Heart left ventricle (tissue), 16 donors: ENCODE measurements around the gene RXRA. TPM values are rescaled to one million over a fixed set of nuclear protein-coding genes. Genes with fewer than 3 reads are reported as not detected.
A peak's percentile ranks its signal among the peaks of the same experiment; 100 is the strongest.

Source experiments
- ATAC-seq, 4 donors: fragments of 200-7000 bp; cut with Tn5 transposase; one replicate each; pipeline ENCODE4 v1.9.1; 2020 to 2022; ENCODE audit warnings: moderate library complexity in 4 of 4, mild to moderate bottlenecking in 3 of 4, moderate number of reproducible peaks in 1 of 4
- DNase-seq, 5 donors: peaks; one replicate each; pipeline ENCODE4 v3.0.0-alpha.2; 2020
- H3K27ac ChIP-seq, 12 donors: fragments of 200-600 bp; sonication (generic) in 4 of 12; one replicate each; pipeline versions ENCODE4 v1.5.0 to v1.8.0; 2016 to 2022; ENCODE audit warnings: mild to moderate bottlenecking in 2 of 12
- H3K27me3 ChIP-seq, 9 donors: fragments of 200-600 bp; sonication (generic) in 2 of 9; one replicate each; pipeline versions ENCODE4 v1.5.1 to v1.8.0; 2016 to 2022; ENCODE audit warnings: mild to moderate bottlenecking in 3 of 9
- H3K36me3 ChIP-seq, 9 donors: fragments of 200-600 bp; sonication (generic) in 2 of 9; one replicate each; pipeline versions ENCODE4 v1.5.0 to v1.8.0; 2018 to 2022; ENCODE audit warnings: mild to moderate bottlenecking in 2 of 9
- H3K4me1 ChIP-seq, 12 donors: fragments of 200-600 bp; sonication (generic) in 4 of 12; one replicate each; pipeline versions ENCODE4 v1.5.0 to v1.8.0; 2016 to 2022; ENCODE audit warnings: mild to moderate bottlenecking in 3 of 12
- H3K4me3 ChIP-seq, 12 donors: fragments of 200-600 bp; sonication (generic) in 4 of 12; one replicate each; pipeline versions ENCODE4 v1.5.0 to v1.8.0; 2017 to 2022; ENCODE audit warnings: mild to moderate bottlenecking in 9 of 12, moderate library complexity in 4 of 12
- H3K9me3 ChIP-seq, 12 donors: fragments of 200-600 bp; sonication (generic) in 4 of 12; one replicate each; pipeline versions ENCODE4 v1.5.0 to v1.8.0; 2016 to 2022; ENCODE audit warnings: mild to moderate bottlenecking in 1 of 12
- CTCF ChIP-seq, 12 donors: fragments of 200-600 bp; sonication (generic) in 4 of 12; IDR thresholded peaks; one replicate each; pipeline versions ENCODE4 v1.5.0 to v1.8.0; 2018 to 2022; ENCODE audit warnings: antibody characterized with exemption in 12 of 12, mild to moderate bottlenecking in 5 of 12
- POLR2A ChIP-seq, 2 donors: fragments of 450-650 bp; IDR thresholded peaks; one replicate each; pipeline ENCODE4 v1.6.1; 2017; ENCODE audit warnings: antibody characterized with exemption in 2 of 2, mild to moderate bottlenecking in 2 of 2, moderate library complexity in 2 of 2
- WGBS, 4 donors: extraction: QIAGEN DNeasy Blood & Tissue Kit in 2 of 4; methylation state at CpG; one replicate each; pipeline versions ENCODE4 v1.1.5 to v1.1.7; 2013 to 2018; 5-methylcytosine and 5-hydroxymethylcytosine counted together
- intact Hi-C, 10 donors: fragments of 100-400 bp; cut with DNase I; formaldehyde crosslinking; loops; one replicate each; pipeline versions ENCODE4 v1.11.1 to v1.14.2; 2022
- polyA plus RNA-seq, 2 donors: library from polyadenylated mRNA; stranded (reverse); fragments of 200-250 nt; gene quantifications; one replicate each; pipeline ENCODE4 v1.2.3, GENCODE V29; 2013
- total RNA-seq, 9 donors: library from RNA; depleted of rRNA in 2 of 9; stranded (reverse); fragments of >200 nt in 2 of 9; fragmentation: NEBNext Ultra II Directional in 3 of 9; extraction: Animal tissue kit (Norgen Biotek cat#: 25700) in 3 of 9; gene quantifications; one replicate each; pipeline versions ENCODE4 v1.1.0 to v1.2.4, GENCODE V29; 2016 to 2023
- donor health status: ischemic (EF 13 %, LVEDD 7.1; RV severe dilation, severe dysfunction).
- donor health status: healthy with polysubstance abuse.
- donor health status: DM: no; HTN: yes; CAD: no.
- donor health status: DM: no; HTN: no; CAD: no.
- donor health status: ischemic (EF 25% LVEDD 6.9; RV normal size, moderate dysfunction).
- donor health status: ischemic (EF 25% LVEDD 5.7; RV mildly dilated, moderate dysfunction).
- donor health status: healthy.
- donor health status: DM: yes; HTN: yes; CAD: no.
- donor health status: ischemic (EF 35%, LVEDD 5.7; RV mildly dilated, moderate dysfunction).
- donor health status: nonischemic (EF 11% LVEDD 7.7; RV severe dilation, severe dysfunction).
- donor health status: DM: yes; HTN: yes; CAD: no.
- donor health status: PGD.
- donor health status: ischemic (EF 29% LVEDD 5.4; RV normal size, mild dysfunction).
- donor health status: nonischemic (EF 23%, LVEDD 6.1; RV moderate dilation, normal function).

RXRA gene
- total and polyA plus RNA-seq, 11 donors = 45.5 to 87.9 (median 54.9) TPM

GRCh38 chr9:134335061-134335460, 8.8 kb downstream of the RXRA start:
- intact Hi-C loops = loop anchor here in 2 of 10 donors (10.0 kb wide), 2 partner anchors 50 to 80 kb away; no protein-coding TSS in a partner anchor
- no peaks in the 10 kb centered on the region for H3K27me3 ChIP-seq
- DNase-seq (no peak), ATAC-seq (no peak)
- TF ChIP-seq POLR2A (IDR thresholded peaks at IDR 0.05) = no peak
- TF ChIP-seq CTCF (IDR thresholded peaks at IDR 0.05) = no peak
- 95 to 99% (median 97%) methylated on average over 2 of the region's 2 CpGs for WGBS, 4 donors
- H3K4me3 ChIP-seq = no peak overlapping the region
- H3K36me3 ChIP-seq = no peaks in the 10 kb centered on the region
- H3K27ac ChIP-seq = peak overlapping the region in 8 of 12 donors; percentile 31 to 89 (median 64)
- H3K9me3 ChIP-seq = no peaks in the 10 kb centered on the region
- peaks cover 54 to 100% (median 98%) of the 10 kb centered on the region in 12 donors for H3K4me1 ChIP-seq

- H3K4me3 ChIP-seq = no peak overlapping the region
- DNase-seq (peak in 1 of 5 donors; percentile 81), ATAC-seq (peak; percentile 38 to 52 (median 46))
- TF ChIP-seq CTCF (IDR thresholded peaks at IDR 0.05) = no peak
- no peak for TF ChIP-seq POLR2A (IDR thresholded peaks at IDR 0.05)
- peaks cover 54 to 100% (median 98%) of the 10 kb centered on the region in 12 donors for H3K4me1 ChIP-seq
- H3K36me3 ChIP-seq = no peaks in the 10 kb centered on the region
- peak overlapping the region in 11 of 12 donors; percentile 31 to 89 (median 64) for H3K27ac ChIP-seq
- H3K27me3 ChIP-seq = no peaks in the 10 kb centered on the region
- 58 to 65% (median 61%) methylated on average over 10 to 20 of the region's 20 CpGs for WGBS, 4 donors
- intact Hi-C loops = loop anchor here in 2 of 10 donors (10.0 kb wide), 2 partner anchors 49 to 79 kb away; no protein-coding TSS in a partner anchor
- H3K9me3 ChIP-seq = no peaks in the 10 kb centered on the region
These were observed 9.4 kb downstream of the RXRA start for GRCh38 chr9:134335486-134336220.

- TF ChIP-seq POLR2A (IDR thresholded peaks at IDR 0.05) = no peak
- no peak for TF ChIP-seq CTCF (IDR thresholded peaks at IDR 0.05)
- H3K27ac ChIP-seq = peak overlapping the region in 11 of 12 donors; percentile 31 to 89 (median 64)
- H3K4me1 ChIP-seq = peaks cover 53 to 100% (median 98%) of the 10 kb centered on the region in 12 donors
- no peaks in the 10 kb centered on the region for H3K27me3 ChIP-seq
- H3K4me3 ChIP-seq = no peak overlapping the region
- WGBS, 4 donors = 38 to 50% (median 48%) methylated on average over 11 to 12 of the region's 12 CpGs
- no peaks in the 10 kb centered on the region for H3K9me3 ChIP-seq
- DNase-seq = no peak
- intact Hi-C loops = loop anchor here in 2 of 10 donors (10.0 kb wide), 2 partner anchors 49 to 79 kb away; no protein-coding TSS in a partner anchor
- no peaks in the 10 kb centered on the region for H3K36me3 ChIP-seq
- no peak for ATAC-seq
These were observed 10.0 kb downstream of the RXRA start for GRCh38 chr9:134336228-134336627.

GRCh38 chr9:134336924-134337323, 10.7 kb downstream of the RXRA start:
- Histone ChIP-seq H3K4me3 (no peak overlapping the region), H3K4me1 (peaks cover 60 to 100% (median 98%) of the 10 kb centered on the region in 12 donors), H3K9me3 (no peaks in the 10 kb centered on the region), H3K27me3 (no peaks in the 10 kb centered on the region), H3K27ac (peak overlapping the region in 4 of 12 donors; percentile 64 to 89 (median 74)), H3K36me3 (no peaks in the 10 kb centered on the region)
- WGBS, 4 donors = 69 to 79% (median 75%) methylated on average over 5 to 8 of the region's 8 CpGs
- no peak for ATAC-seq
- TF ChIP-seq POLR2A (IDR thresholded peaks at IDR 0.05) (no peak), CTCF (IDR thresholded peaks at IDR 0.05) (no peak)
- DNase-seq = no peak
- intact Hi-C loops = loop anchor here in 2 of 10 donors (10.0 kb wide), 2 partner anchors 48 to 78 kb away; no protein-coding TSS in a partner anchor
